ENCODE results near the gene GIN1.

GIN1 gene

DNA sequence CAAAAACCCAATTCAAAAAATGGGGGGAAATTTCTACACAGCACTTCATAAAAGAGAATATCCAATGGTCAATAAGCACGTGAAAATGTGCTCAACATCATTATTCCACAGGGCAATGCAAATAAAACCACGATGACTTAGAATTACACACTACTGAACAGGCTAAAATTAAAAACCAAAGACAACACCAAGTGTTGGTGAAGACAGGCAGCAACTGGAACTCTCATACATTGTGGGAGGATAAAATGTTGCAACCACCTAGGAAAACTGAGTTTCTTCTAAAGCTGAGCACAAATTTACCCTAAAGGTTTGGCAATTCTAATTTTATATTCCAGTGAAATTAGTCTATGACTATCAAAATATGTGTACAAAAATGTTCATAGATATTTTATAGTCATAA is 9.5 kb downstream of the GIN1 start:
- no peak overlapping the region for H3K27ac ChIP-seq
- TF ChIP-seq ZFX (IDR thresholded peaks at IDR 0.05): no peak
- TF ChIP-seq, protein P1, sequence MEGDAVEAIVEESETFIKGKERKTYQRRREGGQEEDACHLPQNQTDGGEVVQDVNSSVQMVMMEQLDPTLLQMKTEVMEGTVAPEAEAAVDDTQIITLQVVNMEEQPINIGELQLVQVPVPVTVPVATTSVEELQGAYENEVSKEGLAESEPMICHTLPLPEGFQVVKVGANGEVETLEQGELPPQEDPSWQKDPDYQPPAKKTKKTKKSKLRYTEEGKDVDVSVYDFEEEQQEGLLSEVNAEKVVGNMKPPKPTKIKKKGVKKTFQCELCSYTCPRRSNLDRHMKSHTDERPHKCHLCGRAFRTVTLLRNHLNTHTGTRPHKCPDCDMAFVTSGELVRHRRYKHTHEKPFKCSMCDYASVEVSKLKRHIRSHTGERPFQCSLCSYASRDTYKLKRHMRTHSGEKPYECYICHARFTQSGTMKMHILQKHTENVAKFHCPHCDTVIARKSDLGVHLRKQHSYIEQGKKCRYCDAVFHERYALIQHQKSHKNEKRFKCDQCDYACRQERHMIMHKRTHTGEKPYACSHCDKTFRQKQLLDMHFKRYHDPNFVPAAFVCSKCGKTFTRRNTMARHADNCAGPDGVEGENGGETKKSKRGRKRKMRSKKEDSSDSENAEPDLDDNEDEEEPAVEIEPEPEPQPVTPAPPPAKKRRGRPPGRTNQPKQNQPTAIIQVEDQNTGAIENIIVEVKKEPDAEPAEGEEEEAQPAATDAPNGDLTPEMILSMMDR (conservative IDR thresholded peaks at IDR 0.05): no peak

DNA sequence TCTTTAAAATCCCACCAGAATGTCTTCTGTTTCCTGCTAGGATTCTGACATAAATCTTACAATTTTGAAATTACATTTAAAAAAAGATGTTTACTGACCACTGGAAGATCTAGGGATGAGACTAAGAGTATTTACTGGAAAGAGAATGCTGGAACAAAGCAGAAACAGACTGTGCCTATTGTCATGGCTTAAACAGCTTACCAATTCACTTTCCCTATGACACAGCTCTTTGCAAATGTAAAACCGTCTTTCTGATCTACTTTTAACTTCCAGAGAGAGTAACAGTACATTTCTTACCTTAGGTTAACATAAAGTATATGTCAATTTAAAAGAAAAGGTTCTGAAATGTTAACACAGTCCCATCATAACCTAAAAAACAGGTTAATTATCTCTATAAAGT is 10.7 kb downstream of the GIN1 start:
- no peak overlapping the region for H3K27ac ChIP-seq
- TF ChIP-seq ZFX (IDR thresholded peaks at IDR 0.05): no peak
- TF ChIP-seq, protein P1 (conservative IDR thresholded peaks at IDR 0.05): no peak

DNA sequence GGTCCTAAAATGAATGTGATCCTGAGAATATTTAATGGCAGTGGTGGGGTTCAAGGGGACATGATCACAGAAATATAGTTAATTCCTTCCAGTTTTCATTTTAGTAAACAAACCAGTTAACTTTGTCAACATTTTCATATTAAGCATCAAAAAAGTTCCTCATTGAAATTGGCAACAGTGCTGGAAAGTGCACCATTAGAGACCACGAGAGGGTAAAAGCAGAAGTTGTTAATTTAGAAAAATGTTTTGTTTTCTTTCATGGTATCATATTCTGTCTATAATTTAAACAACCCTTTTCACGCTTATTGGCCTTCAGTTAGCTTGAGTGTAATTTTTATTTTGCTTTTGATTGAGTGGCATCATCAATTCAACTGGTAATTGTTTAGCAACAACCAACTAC is 11.9 kb downstream of the GIN1 start:
- TF ChIP-seq, protein P1 (conservative IDR thresholded peaks at IDR 0.05): no peak
- TF ChIP-seq ZFX (IDR thresholded peaks at IDR 0.05): no peak
- H3K27ac ChIP-seq: no peak overlapping the region

DNA sequence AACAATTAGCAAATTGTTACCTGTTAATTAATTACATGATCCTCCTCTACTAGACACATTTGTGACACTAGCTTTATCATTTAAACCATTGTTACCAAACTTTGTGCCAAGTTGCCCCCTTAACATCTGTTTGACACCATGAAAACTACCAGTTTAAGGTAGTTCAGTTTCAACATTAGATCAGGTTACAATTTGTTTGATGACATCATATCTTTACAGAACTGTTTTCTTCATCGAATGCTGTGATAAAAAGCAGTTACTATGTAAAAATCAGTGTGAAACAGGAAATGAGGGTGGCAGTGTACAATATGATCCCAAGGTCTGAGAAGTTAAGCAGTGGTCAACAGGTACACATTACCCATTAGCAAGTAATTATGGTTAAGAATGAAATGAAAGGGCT is 17.7 kb downstream of the GIN1 start:
- TF ChIP-seq, protein P1 (conservative IDR thresholded peaks at IDR 0.05): no peak
- no peak for TF ChIP-seq ZFX (IDR thresholded peaks at IDR 0.05)
- H3K27ac ChIP-seq: no peak overlapping the region

DNA sequence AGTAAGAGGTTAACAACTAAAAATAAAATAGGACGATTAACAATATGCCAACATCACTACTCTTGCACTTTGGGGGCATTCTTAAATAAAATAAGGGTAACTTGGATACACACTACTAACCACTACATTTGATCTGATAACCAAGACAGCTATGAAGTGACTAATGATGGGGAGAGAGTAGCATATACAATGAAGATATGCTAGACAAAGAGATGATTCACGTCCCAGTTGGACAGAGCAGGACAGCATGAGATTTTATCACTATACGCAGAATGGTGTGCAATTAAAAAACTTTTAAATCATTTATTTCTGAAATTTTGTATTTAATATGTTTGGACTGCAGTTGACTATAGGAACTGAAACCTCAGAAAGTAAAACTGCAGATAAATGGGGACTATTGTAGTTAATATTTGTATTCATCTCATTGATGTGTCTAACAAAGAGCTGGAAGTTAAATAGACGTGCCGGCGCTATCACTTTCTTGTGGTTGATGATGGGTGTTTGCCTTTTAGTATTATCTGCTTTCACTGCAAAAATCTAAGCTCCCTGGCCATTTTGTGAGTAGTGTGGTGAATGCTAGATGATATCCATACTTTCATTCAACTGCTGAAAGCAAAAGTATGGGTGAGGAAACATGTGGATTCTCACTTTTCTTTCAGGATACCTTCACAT is 18.7 kb downstream of the GIN1 start:
- no peak overlapping the region for H3K27ac ChIP-seq
- no peak for TF ChIP-seq ZFX (IDR thresholded peaks at IDR 0.05)
- TF ChIP-seq, protein P1 (conservative IDR thresholded peaks at IDR 0.05): no peak

DNA sequence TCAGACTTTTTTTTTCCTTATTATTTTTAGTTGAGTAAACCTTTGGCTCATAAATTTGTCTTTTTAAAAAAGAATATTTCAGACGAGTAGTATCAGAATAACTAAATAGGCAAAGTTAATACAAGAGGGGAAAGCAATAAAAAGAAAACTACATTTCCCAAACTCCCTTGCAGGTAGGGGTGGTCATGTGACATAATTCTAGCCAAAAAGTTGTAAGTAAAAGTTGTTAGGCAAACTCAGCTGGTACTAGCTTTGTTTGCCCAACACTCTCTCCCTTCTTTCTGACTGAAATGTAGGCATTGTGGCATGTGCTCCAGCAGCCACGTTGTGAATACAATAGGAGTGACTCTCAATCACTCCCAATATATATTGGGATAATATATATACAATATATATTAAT is 20.9 kb downstream of the GIN1 start:
- TF ChIP-seq, protein P1 (conservative IDR thresholded peaks at IDR 0.05): no peak
- TF ChIP-seq ZFX (IDR thresholded peaks at IDR 0.05): no peak
- no peak overlapping the region for H3K27ac ChIP-seq

DNA sequence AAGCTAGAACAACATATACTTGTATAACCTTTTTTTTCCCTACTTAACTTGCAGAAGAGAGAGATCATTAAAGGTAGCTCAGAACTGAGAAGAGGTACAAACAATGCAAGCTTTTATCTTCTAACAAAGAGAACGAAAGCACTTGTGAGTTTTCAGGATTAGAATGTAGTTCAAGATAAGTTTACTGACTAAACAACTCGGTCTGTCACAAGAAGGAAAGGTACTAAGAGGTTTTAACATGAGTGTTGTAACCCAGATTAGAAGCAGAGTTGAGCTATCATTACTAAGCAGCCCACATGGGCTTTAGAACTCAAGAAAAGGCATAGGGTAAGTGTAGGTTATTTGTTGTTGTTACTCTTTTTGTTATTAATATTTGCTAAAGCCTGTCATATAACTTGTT is 25.2 kb downstream of the GIN1 start:
- no peak overlapping the region for H3K27ac ChIP-seq

More for the DNA sequence above, 25.2 kb downstream of the GIN1 start:
- TF ChIP-seq, protein P1 (conservative IDR thresholded peaks at IDR 0.05): no peak
- TF ChIP-seq ZFX (IDR thresholded peaks at IDR 0.05): no peak

Data from C4-2B (cell line).